GM18907 (cell line): Measurements from ENCODE around the gene CAMTA2.
"Not testable (repeated sequence)": the region's sequence is repeated elsewhere in the genome, so short reads cannot be mapped to it uniquely, and the experiment has no call there.

ENCODE experiments used
- ATAC-seq: cut with Tn5 transposase; IDR thresholded peaks from one replicate; pipeline ENCODE4 v1.9.1; 2021; ENCODE audit warnings: mild to moderate bottlenecking, moderate library complexity; ENCODE audit not compliant: unreplicated experiment

Gene CAMTA2

DNA sequence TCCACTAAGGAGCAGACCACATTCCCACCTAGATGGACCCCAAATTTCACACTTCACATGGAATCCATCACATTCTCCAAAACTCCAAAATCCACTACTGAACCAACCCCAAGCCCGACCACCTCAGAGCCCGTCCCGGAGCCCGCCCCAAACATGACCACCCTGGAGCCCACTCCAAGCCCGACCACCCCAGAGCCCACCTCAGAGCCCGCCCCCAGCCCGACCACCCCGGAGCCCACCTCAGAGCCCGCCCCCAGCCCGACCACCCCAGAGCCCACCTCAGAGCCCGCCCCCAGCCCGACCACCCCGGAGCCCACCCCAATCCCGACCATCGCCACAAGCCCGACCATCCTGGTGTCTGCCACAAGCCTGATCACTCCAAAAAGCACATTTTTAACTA lies 53.8 kb downstream of the CAMTA2 start:
- no peak for ATAC-seq

DNA sequence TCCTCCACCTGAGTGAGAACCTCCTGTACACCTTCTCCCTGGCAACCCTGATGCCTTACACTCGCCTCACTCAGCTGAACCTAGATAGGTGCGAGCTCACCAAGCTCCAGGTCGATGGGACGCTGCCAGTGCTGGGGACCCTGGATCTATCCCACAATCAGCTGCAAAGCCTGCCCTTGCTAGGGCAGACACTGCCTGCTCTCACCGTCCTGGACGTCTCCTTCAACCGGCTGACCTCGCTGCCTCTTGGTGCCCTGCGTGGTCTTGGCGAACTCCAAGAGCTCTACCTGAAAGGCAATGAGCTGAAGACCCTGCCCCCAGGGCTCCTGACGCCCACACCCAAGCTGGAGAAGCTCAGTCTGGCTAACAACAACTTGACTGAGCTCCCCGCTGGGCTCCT lies 54.7 kb downstream of the CAMTA2 start:
- no peak for ATAC-seq

DNA sequence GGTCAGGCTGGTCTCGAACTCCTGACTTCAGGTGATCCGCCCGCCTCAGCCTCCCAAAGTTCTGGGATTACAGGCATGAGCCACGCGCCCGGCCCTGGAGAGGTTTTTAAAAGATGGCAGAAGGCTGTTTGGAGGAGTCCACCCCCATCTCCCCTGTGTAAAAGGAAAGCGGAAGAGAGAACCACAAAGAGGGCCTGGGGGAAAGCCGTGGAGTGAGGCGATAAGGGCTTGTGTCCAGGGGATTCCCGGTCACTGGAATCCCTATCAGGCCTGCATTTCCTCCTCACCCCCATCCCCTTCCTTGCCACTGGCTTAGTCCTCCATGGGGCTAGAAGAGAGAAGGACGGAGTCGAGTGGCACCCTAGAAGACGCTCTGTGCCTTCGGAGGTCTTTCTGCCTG lies 55.5 kb downstream of the CAMTA2 start, which contains the start of gene GP1BA:
GP1BA (plus strand) TSS at position 315 of the 400 bp plus-strand sequence. CDS start 328 bp downstream, outside the sequence.
- no peak for ATAC-seq

- ATAC-seq: no peak
Measured at GRCh38 chr17:4928881-4929280, 58.6 kb downstream of the CAMTA2 start.

DNA sequence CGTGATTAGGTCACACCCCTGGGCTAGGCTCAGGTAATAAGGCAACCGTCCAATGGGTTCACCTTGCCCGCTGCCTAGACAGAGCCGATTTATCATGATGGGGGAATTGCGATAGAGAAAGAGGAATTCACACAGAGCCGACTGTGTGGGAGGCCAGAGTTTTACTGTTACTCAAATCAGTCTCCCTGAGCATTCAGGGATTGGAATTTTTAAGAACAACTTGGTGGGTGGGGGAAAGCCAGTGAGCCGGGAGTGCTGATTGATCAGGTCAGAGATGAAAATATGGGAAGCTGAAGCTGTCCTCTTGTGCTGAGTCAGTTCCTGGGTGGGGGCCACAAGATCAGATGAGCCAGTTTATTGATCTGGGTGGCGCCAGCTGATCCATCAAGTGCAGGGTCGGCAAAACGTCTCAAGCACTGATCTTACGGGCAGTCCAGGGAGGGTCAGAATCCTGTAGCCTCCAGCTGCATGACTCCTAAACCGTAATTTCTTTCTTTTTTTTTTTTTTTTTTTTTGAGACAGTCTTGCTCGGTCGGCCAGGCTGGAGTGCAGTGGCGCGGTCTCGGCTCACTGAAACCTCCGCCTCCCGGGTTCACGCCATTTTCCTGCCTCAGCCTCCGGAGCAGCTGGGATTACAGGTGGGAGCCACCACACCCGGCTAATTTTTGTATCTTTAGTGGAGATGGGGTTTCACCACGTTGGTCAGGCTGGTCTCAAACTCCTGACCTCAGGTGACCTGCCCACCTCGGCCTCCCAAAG lies 60.7 kb downstream of the CAMTA2 start:
- not testable (repeated sequence) for ATAC-seq

- no peak for ATAC-seq
Measured at GRCh38 chr17:4921320-4921719, 66.2 kb downstream of the CAMTA2 start.

DNA sequence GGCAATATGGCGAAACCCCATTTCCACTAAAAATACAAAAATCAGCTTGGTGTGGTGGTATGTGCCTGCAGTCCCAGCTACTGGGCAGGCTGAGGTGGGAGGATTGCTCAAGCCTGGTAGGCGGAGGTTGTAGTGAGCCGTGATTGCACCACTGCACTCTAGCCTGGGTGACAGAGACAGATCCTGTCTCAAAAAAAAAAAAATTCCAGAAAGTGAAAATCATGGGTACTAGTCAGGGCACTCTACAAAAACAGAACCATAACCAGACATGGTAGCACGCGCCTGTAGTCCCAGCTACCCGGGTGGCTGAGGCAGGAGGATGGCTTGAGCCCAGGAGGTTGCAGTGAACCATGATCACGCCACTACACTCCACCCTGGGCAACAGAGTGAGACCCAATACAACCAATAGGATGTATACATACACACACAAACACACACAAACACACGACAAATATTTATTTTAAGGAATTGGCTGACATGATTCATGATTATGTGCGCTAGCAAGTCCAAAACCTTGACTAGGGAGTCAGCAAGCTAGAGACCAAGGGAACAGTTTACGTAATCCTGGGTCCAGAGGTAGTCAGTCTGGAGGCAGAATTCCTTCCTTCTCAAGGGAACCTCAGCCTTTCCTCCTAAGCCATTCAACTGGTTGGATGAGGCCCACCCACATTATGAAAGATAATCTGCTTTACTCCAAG lies 67.0 kb downstream of the CAMTA2 start:
- ATAC-seq: no peak

DNA sequence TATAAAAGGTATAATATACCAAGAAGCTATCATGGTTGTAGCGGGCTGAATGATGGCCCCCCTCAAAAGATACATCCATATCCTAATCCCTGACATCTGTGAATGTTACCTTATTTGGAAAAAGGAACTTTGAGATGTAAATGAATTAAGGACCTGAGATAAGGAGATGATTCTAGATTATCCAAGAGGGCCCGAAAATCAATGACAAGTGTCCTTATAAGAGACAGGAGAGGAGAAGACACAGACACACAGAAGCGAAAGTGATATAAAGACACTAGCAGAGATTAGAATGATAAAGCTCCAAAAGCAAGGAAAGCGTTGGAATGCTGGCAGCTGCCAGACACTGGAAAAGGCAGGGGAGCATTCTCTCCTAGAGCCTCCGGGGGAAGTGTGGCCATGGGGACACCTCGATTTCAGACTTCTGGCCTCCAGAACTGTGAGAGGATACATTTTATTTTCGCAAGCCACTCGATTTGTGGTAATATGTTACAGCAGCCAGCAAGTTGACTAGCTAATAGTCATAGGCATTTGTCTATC lies 67.9 kb downstream of the CAMTA2 start:
- ATAC-seq: no peak
